IMR-90 (cell line): ENCODE results near the gene GABPB1. TPM values are rescaled to one million over a fixed set of nuclear protein-coding genes. Genes with fewer than 3 reads are reported as not detected.

ENCODE experiments used
- ATAC-seq: fragments of 200-7000 bp; cut with Tn5 transposase; 2 replicates; pipeline ENCODE4 v1.9.1; 2020; ENCODE audit warnings: low read depth, mild to moderate bottlenecking, moderate library complexity
- BruUV-seq: library from RNA; stranded (reverse); fragments of 400-500 nt; replicated peaks from 2 replicates; lab custom pipeline; 2021; lab: Mats Ljungman, UMichigan
- CTCF ChIA-PET: fragments of 300-600 bp; formaldehyde crosslinking; extraction: SDS; loops from one replicate; lab custom pipeline; 2021; ENCODE audit warnings: antibody characterized with exemption; lab: Yijun Ruan, JAX
- POLR2A ChIA-PET: fragments of 300-600 bp; sonication (Branson Sonifier 250); formaldehyde crosslinking; loops from one replicate; lab custom pipeline; 2022; ENCODE audit warnings: antibody characterized with exemption; ENCODE audit not compliant: unreplicated experiment; lab: Charles Lee
- DNase-seq: peaks from one replicate; pipeline ENCODE4 v3.0.0; 2013
- H2AFZ ChIP-seq: replicated peaks from 2 replicates; pipeline ENCODE3; 2013; ENCODE audit warnings: low read length, mild to moderate bottlenecking; ENCODE audit not compliant: poor library complexity
- H2AK5ac ChIP-seq: 2 replicates; pipeline ENCODE4 v1.6.1; 2013; ENCODE audit warnings: low read depth, low read length, inconsistent platforms
- H2AK9ac ChIP-seq: replicated peaks from 2 replicates; pipeline ENCODE3; 2013; ENCODE audit warnings: mild to moderate bottlenecking, low read depth, low read length, moderate library complexity; ENCODE audit not compliant: poor library complexity
- H2BK120ac ChIP-seq: 2 replicates; pipeline ENCODE4 v1.6.1; 2013; ENCODE audit warnings: low read depth, low read length, inconsistent platforms
- H2BK15ac ChIP-seq: 3 replicates; pipeline ENCODE4 v1.6.1; 2013; ENCODE audit warnings: low read depth, low read length, inconsistent platforms
- H2BK20ac ChIP-seq: 2 replicates; pipeline ENCODE4 v1.6.1; 2013; ENCODE audit warnings: low read depth, mild to moderate bottlenecking, inconsistent platforms, low read length, moderate library complexity
- H2BK5ac ChIP-seq: 2 replicates; pipeline ENCODE4 v1.6.1; 2013; ENCODE audit warnings: mild to moderate bottlenecking, low read depth, low read length, inconsistent platforms; ENCODE audit not compliant: poor library complexity, severe bottlenecking
- H3K14ac ChIP-seq: replicated peaks from 2 replicates; pipeline ENCODE4 v1.6.1; 2013; ENCODE audit warnings: low read depth, low read length, inconsistent platforms
- H3K18ac ChIP-seq: 2 replicates; pipeline ENCODE4 v1.6.1; 2013; ENCODE audit warnings: low read depth, low read length, control low read depth
- H3K23ac ChIP-seq: 2 replicates; pipeline ENCODE4 v1.6.1; 2013; ENCODE audit warnings: low read depth, low read length, inconsistent platforms
- H3K27ac ChIP-seq: 2 replicates; pipeline ENCODE4 v1.5.1; 2013; ENCODE audit warnings: mild to moderate bottlenecking, control low read depth, low read length; ENCODE audit not compliant: insufficient read depth
- H3K27me3 ChIP-seq: 2 replicates; pipeline ENCODE4 v1.6.1; 2013; ENCODE audit warnings: low read length; ENCODE audit not compliant: control insufficient read depth, insufficient read depth
- H3K36me3 ChIP-seq: 2 replicates; pipeline ENCODE4 v1.6.1; 2013; ENCODE audit warnings: low read length, mixed read lengths; ENCODE audit not compliant: control insufficient read depth, insufficient read depth
- H3K4ac ChIP-seq: 2 replicates; pipeline ENCODE4 v1.6.1; 2013; ENCODE audit warnings: low read depth, low read length, inconsistent platforms
- H3K4me1 ChIP-seq: 2 replicates; pipeline ENCODE4 v1.6.1; 2013; ENCODE audit warnings: low read length, mixed read lengths; ENCODE audit not compliant: control insufficient read depth, insufficient read depth
- H3K4me2 ChIP-seq: 2 replicates; pipeline ENCODE4 v1.6.1; 2013; ENCODE audit warnings: low read depth, mild to moderate bottlenecking, control low read depth, low read length, moderate library complexity
- H3K4me3 ChIP-seq: 2 replicates; pipeline ENCODE4 v1.5.1; 2013; ENCODE audit warnings: low read depth, mild to moderate bottlenecking, control low read depth, low read length, moderate library complexity; ENCODE audit not compliant: insufficient read depth
- H3K56ac ChIP-seq: 2 replicates; pipeline ENCODE4 v1.6.1; 2013; ENCODE audit warnings: low read length, inconsistent platforms; ENCODE audit not compliant: insufficient read depth; ENCODE audit errors: extremely low read depth
- H3K79me1 ChIP-seq, 2 experiments: 2 replicates each; pipeline ENCODE4 v1.6.1; 2013; ENCODE audit warnings: low read length in 2 of 2, inconsistent platforms in 1 of 2, low read depth in 1 of 2
- H3K9ac ChIP-seq: 2 replicates; pipeline ENCODE4 v1.6.1; 2013; ENCODE audit warnings: low read depth, low read length, control low read depth
- H3K9me1 ChIP-seq: 2 replicates; pipeline ENCODE4 v1.6.1; 2013; ENCODE audit warnings: low read length, inconsistent platforms; ENCODE audit not compliant: insufficient read depth
- H3K9me3 ChIP-seq: 2 replicates; pipeline ENCODE4 v1.6.1; 2013; ENCODE audit warnings: low read length; ENCODE audit not compliant: control insufficient read depth, insufficient read depth
- H4K20me1 ChIP-seq: 2 replicates; pipeline ENCODE4 v1.6.1; 2013; ENCODE audit warnings: low read length, inconsistent platforms; ENCODE audit not compliant: insufficient read depth
- H4K5ac ChIP-seq: 2 replicates; pipeline ENCODE4 v1.6.1; 2013; ENCODE audit warnings: mild to moderate bottlenecking, low read depth, low read length, control low read depth
- H4K8ac ChIP-seq, 2 experiments: 2 replicates each; pipeline ENCODE4 v1.6.1; 2013; ENCODE audit warnings: low read depth in 2 of 2, low read length in 2 of 2, control low read depth in 1 of 2, inconsistent platforms in 1 of 2
- H4K91ac ChIP-seq: 2 replicates; pipeline ENCODE4 v1.6.1; 2013; ENCODE audit warnings: low read depth, low read length, inconsistent platforms; ENCODE audit not compliant: insufficient read depth
- CEBPB ChIP-seq: IDR thresholded peaks from 2 replicates; pipeline ENCODE4 v1.6.1; 2012; ENCODE audit warnings: low read depth, low read length, improper control_type of control experiment
- ELK1 ChIP-seq: fragments of 150-350 bp; IDR thresholded peaks from 2 replicates; pipeline ENCODE4 v1.6.1; 2016; ENCODE audit warnings: low read depth, mild to moderate bottlenecking, low read length, moderate library complexity, borderline replicate concordance
- FOS ChIP-seq: fragments of 150-350 bp; IDR thresholded peaks from 2 replicates; pipeline ENCODE4 v1.6.1; 2016; ENCODE audit warnings: low read depth, low read length
- MXI1 ChIP-seq: IDR thresholded peaks from 2 replicates; pipeline ENCODE4 v1.6.1; 2012; ENCODE audit warnings: low read depth, mild to moderate bottlenecking, low read length, moderate library complexity, borderline replicate concordance
- NFE2L2 ChIP-seq: fragments of 150-350 bp; IDR thresholded peaks from 2 replicates; pipeline ENCODE4 v1.6.1; 2016; ENCODE audit warnings: low read depth, mild to moderate bottlenecking, low read length
- POLR2A ChIP-seq: IDR thresholded peaks from 2 replicates; pipeline ENCODE4 v1.6.1; 2012; ENCODE audit warnings: mild to moderate bottlenecking, low read depth, low read length
- RCOR1 ChIP-seq: IDR thresholded peaks from 2 replicates; pipeline ENCODE4 v1.6.1; 2012; ENCODE audit warnings: mild to moderate bottlenecking, low read length, improper control_type of control experiment; ENCODE audit not compliant: insufficient replicate concordance
- RFX5 ChIP-seq: IDR thresholded peaks from 2 replicates; pipeline ENCODE4 v1.8.0; 2012; ENCODE audit warnings: low read depth, mild to moderate bottlenecking, low read length, moderate library complexity
- SMC3 ChIP-seq: fragments of 150-350 bp; IDR thresholded peaks from 2 replicates; pipeline ENCODE4 v1.6.1; 2016; ENCODE audit warnings: low read depth, mild to moderate bottlenecking, antibody characterized with exemption, low read length, moderate library complexity
- WGBS, 2 experiments: methylation state at CpG; one replicate each; pipeline versions ENCODE4 v1.1.5 to v1.1.7; 2013; ENCODE audit warnings: missing lambda C conversion rate in 2 of 2; ENCODE audit not compliant: insufficient read length in 1 of 2; ENCODE audit errors: extremely low coverage in 2 of 2; 5-methylcytosine and 5-hydroxymethylcytosine counted together
- dilution Hi-C: fragments of 300-500 bp; cut with HindIII; formaldehyde crosslinking; loops from one replicate; pipeline ENCODE4 v1.14.3; 2018; ENCODE audit warnings: low sequenced_read_pairs; ENCODE audit not compliant: unreplicated experiment
- in situ Hi-C: fragments of 300-500 bp; cut with MboI; formaldehyde crosslinking; loops from 3 replicates; pipeline ENCODE4 v1.14.3; 2019; ENCODE audit warnings: low sequenced_read_pairs, inconsistent platforms, mixed read lengths
- intact Hi-C: fragments of 100-400 bp; cut with micrococcal nuclease; formaldehyde crosslinking; loops from 2 replicates; pipeline ENCODE4 v1.10.0; 2022
- polyA plus RNA-seq, 3 experiments: library from polyadenylated mRNA; depleted of rRNA; stranded (reverse); fragments of >200 nt; gene quantifications; 2 replicates each; pipeline ENCODE4 v1.2.3, GENCODE V29; 2012; ENCODE audit warnings: low replicate concordance in 1 of 3
- total RNA-seq: library from RNA; depleted of rRNA; stranded (reverse); fragments of >200 nt; gene quantifications from 2 replicates; pipeline ENCODE4 v1.2.3, GENCODE V29; 2012

The GABPB1 gene
- total and polyA plus RNA-seq, 2 of the 4 experiments (the other 2 are of a cell fraction): 26.3 to 89.3 TPM

DNA sequence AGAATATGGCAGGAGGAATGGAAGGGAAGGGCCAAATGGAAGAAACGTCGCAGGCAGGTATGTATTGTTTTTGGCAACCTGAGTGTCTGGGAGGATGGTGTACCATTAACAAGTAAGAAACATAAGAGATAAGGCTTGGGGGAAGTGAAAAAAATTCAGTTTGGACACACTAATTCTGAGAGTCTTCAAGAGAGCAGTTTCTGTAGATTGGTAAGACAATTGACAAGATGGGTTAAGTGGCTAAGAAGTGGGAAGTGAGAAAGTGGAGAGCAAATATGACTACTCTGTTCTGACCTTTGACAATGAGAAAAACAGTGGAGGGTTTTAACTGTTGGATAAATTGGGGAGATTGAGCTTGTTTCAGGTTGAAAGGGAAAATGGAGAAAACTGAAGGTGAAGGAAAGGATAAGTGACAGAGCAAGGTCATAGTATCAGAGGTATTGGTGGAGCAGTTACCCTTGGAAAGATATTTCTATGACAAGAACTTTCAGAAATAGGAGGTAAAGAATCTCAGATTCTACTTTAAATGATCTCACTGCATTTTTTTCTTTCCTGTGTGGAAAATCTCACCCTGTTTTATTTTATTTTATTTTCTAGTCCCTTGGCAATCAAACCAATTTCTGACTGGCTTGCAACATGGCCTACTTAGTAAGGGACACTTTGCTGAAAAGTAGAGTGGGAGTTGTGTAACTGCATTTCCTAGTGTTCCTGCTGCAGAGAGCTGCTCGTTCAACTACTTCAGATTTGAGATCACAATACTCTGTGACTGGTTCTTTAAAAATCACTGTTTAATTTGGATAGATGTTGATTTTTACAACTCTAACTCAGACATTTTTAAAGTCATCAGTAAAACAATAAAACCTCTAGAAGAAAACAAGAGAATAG lies 23.1 kb upstream of the GABPB1 start:
- H4K91ac ChIP-seq: no peak overlapping the region
- CTCF ChIA-PET: no interaction called here
- H2BK20ac ChIP-seq: no peak overlapping the region
- no peak overlapping the region for H2BK120ac ChIP-seq
- no peak overlapping the region for H3K18ac ChIP-seq
- no CpG with 5 or more reads among the region's 3 CpGs for WGBS, 2 experiments
- H3K4me3 ChIP-seq: no peak overlapping the region
- no peak overlapping the region for H3K4ac ChIP-seq
- DNase-seq (no peak), ATAC-seq (no peak)
- intact Hi-C loops (no loop called here), dilution Hi-C loops (no loop called here), in situ Hi-C loops (no loop called here)
- no peaks in the 10 kb centered on the region for H3K36me3 ChIP-seq
- H4K5ac ChIP-seq: no peak overlapping the region
- H3K9me1 ChIP-seq: no peaks in the 10 kb centered on the region
- no peaks in the 10 kb centered on the region for H3K9me3 ChIP-seq
- BruUV-seq: no TSS peak
- H2AFZ ChIP-seq: no peak overlapping the region
- no peak overlapping the region for H3K27ac ChIP-seq
- no peak overlapping the region for H2BK15ac ChIP-seq
- H2BK5ac ChIP-seq: no peak overlapping the region
- no peak overlapping the region for H2AK5ac ChIP-seq
- no peak overlapping the region for H2AK9ac ChIP-seq
- H3K9ac ChIP-seq: no peak overlapping the region
- no peak overlapping the region for H3K23ac ChIP-seq
- no peaks in the 10 kb centered on the region for H3K79me1 ChIP-seq
- no peaks in the 10 kb centered on the region for H3K27me3 ChIP-seq
- POLR2A ChIA-PET: no interaction called here
- H3K4me1 ChIP-seq: no peaks in the 10 kb centered on the region
- H4K8ac ChIP-seq: no peak overlapping the region
- no peak overlapping the region for H3K4me2 ChIP-seq
- no peak overlapping the region for H3K56ac ChIP-seq
- no peaks in the 10 kb centered on the region for H4K20me1 ChIP-seq
- TF ChIP-seq RFX5: no peak
- no peak for TF ChIP-seq MXI1
- no peak for TF ChIP-seq ELK1
- no peak for TF ChIP-seq RCOR1
- TF ChIP-seq POLR2A: no peak
- no peak for TF ChIP-seq NFE2L2
- TF ChIP-seq SMC3: no peak
- no peak for TF ChIP-seq FOS
- TF ChIP-seq CEBPB: no peak
- no peak overlapping the region for H3K14ac ChIP-seq
